ENCODE measurements around the gene LBHD2.
A peak's percentile ranks its signal among the peaks of the same experiment; 100 is the strongest.

Gene LBHD2

GRCh38 chr14:103078860-103079587 is 5.0 kb upstream of the LBHD2 start:
- H3K79me1 ChIP-seq (ENCODE audit: low read length), result no peaks in the 10 kb centered on the region
- H4K91ac ChIP-seq (ENCODE audit: low read depth, low read length), result no peak overlapping the region
- H3K18ac ChIP-seq (ENCODE audit: low read length), result no peak overlapping the region
- H3K4me1 ChIP-seq (ENCODE audit: control insufficient read depth in 1 of 2, insufficient read depth in 2 of 2, low read length in 2 of 2), result peaks cover 4 to 5% of the 10 kb centered on the region in 2 experiments
- no peak overlapping the region for H3K14ac ChIP-seq (ENCODE audit: low read length)
- no peak overlapping the region for H3K9ac ChIP-seq (ENCODE audit: low read length)
- no peak overlapping the region for H4K8ac ChIP-seq (ENCODE audit: low read depth, low read length)
- H3K4me2 ChIP-seq (ENCODE audit: low read length), result no peak overlapping the region
- H3K9me3 ChIP-seq (ENCODE audit: insufficient read depth, low read depth, low read length), result peaks cover 4% of the 10 kb centered on the region
- H3K4me3 ChIP-seq (ENCODE audit: low read depth, low read length), result no peak overlapping the region
- H2AFZ ChIP-seq (ENCODE audit: insufficient read depth, low read length, poor library complexity), result no peak overlapping the region
- H2BK12ac ChIP-seq (ENCODE audit: low read length), result no peak overlapping the region
- peaks cover 3% of the 10 kb centered on the region for H3K27me3 ChIP-seq (ENCODE audit: insufficient read depth, low read length)
- H3K36me3 ChIP-seq (ENCODE audit: control insufficient read depth in 1 of 2, insufficient read depth in 2 of 2, low read length in 2 of 2), result no peaks in the 10 kb centered on the region
- no peak overlapping the region for H2BK120ac ChIP-seq (ENCODE audit: insufficient read depth, low read length, poor library complexity)
- H3K23ac ChIP-seq (ENCODE audit: low read length), result no peak overlapping the region
- H4K12ac ChIP-seq (ENCODE audit: low read depth, low read length), result no peak overlapping the region
- H3K4ac ChIP-seq (ENCODE audit: low read depth, low read length), result no peak overlapping the region
- DNase-seq, result no peak
- no peaks in the 10 kb centered on the region for H3K79me2 ChIP-seq (ENCODE audit: control insufficient read depth, insufficient read depth, low read length, poor library complexity)
- no peak overlapping the region for H2BK5ac ChIP-seq (ENCODE audit: low read depth, low read length, poor library complexity)
- WGBS (ENCODE audit: extremely low coverage, insufficient coverage, insufficient read length), result no CpG with 5 or more reads among the region's 11 CpGs
- no peak overlapping the region for H3K27ac ChIP-seq (ENCODE audit: low read depth, low read length)
- H2AK5ac ChIP-seq (ENCODE audit: low read length), result no peak overlapping the region

DNA sequence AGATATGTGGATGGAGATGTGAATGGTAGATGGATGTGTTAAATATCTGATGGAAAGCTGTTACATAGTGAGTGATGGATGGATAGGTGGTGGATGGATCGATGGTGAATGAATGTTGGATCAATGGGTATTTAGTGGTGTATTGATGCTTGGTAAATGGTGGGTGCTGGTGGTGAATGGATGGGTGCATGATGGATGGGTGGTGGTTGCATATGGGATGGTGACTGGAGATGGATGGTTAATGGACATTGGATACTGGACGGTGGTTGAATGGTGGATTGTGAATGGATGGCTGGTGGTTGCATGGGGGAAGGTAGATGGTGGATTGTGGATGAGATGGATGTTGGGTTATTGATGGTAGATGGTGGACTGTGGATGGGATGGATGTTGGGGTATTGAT is 2.1 kb upstream of the LBHD2 start:
- H3K4me1 ChIP-seq (ENCODE audit: control insufficient read depth in 1 of 2, insufficient read depth in 2 of 2, low read length in 2 of 2), result no peaks in the 10 kb centered on the region
- no peak overlapping the region for H2BK5ac ChIP-seq (ENCODE audit: low read depth, low read length, poor library complexity)
- WGBS (ENCODE audit: extremely low coverage, insufficient coverage, insufficient read length), result 100% methylated on average over 1 of the region's 2 CpGs
- peaks cover 8% of the 10 kb centered on the region for H3K9me3 ChIP-seq (ENCODE audit: insufficient read depth, low read depth, low read length)
- peaks cover 12% of the 10 kb centered on the region for H3K27me3 ChIP-seq (ENCODE audit: insufficient read depth, low read length)
- H4K8ac ChIP-seq (ENCODE audit: low read depth, low read length), result no peak overlapping the region
- H3K4me2 ChIP-seq (ENCODE audit: low read length), result no peak overlapping the region
- no peaks in the 10 kb centered on the region for H3K36me3 ChIP-seq (ENCODE audit: control insufficient read depth in 1 of 2, insufficient read depth in 2 of 2, low read length in 2 of 2)
- H2BK120ac ChIP-seq (ENCODE audit: insufficient read depth, low read length, poor library complexity), result no peak overlapping the region
- H4K91ac ChIP-seq (ENCODE audit: low read depth, low read length), result no peak overlapping the region
- DNase-seq, result no peak
- H4K12ac ChIP-seq (ENCODE audit: low read depth, low read length), result no peak overlapping the region
- H3K79me2 ChIP-seq (ENCODE audit: control insufficient read depth, insufficient read depth, low read length, poor library complexity), result no peaks in the 10 kb centered on the region
- H3K79me1 ChIP-seq (ENCODE audit: low read length), result no peaks in the 10 kb centered on the region
- no peak overlapping the region for H2BK12ac ChIP-seq (ENCODE audit: low read length)
- H3K27ac ChIP-seq (ENCODE audit: low read depth, low read length), result no peak overlapping the region
- no peak overlapping the region for H2AFZ ChIP-seq (ENCODE audit: insufficient read depth, low read length, poor library complexity)
- no peak overlapping the region for H3K9ac ChIP-seq (ENCODE audit: low read length)
- H2AK5ac ChIP-seq (ENCODE audit: low read length), result no peak overlapping the region
- no peak overlapping the region for H3K18ac ChIP-seq (ENCODE audit: low read length)
- H3K23ac ChIP-seq (ENCODE audit: low read length), result no peak overlapping the region
- no peak overlapping the region for H3K4ac ChIP-seq (ENCODE audit: low read depth, low read length)
- H3K14ac ChIP-seq (ENCODE audit: low read length), result no peak overlapping the region
- H3K4me3 ChIP-seq (ENCODE audit: low read depth, low read length), result no peak overlapping the region

- H3K27me3 ChIP-seq (ENCODE audit: insufficient read depth, low read length), result peaks cover 12% of the 10 kb centered on the region
- H3K4me3 ChIP-seq (ENCODE audit: low read depth, low read length), result no peak overlapping the region
- no peak overlapping the region for H3K9ac ChIP-seq (ENCODE audit: low read length)
- no peaks in the 10 kb centered on the region for H3K36me3 ChIP-seq (ENCODE audit: control insufficient read depth in 1 of 2, insufficient read depth in 2 of 2, low read length in 2 of 2)
- H2BK5ac ChIP-seq (ENCODE audit: low read depth, low read length, poor library complexity), result no peak overlapping the region
- H3K4me1 ChIP-seq (ENCODE audit: control insufficient read depth in 1 of 2, insufficient read depth in 2 of 2, low read length in 2 of 2), result no peaks in the 10 kb centered on the region
- H2BK12ac ChIP-seq (ENCODE audit: low read length), result no peak overlapping the region
- H4K12ac ChIP-seq (ENCODE audit: low read depth, low read length), result no peak overlapping the region
- no peak overlapping the region for H2AFZ ChIP-seq (ENCODE audit: insufficient read depth, low read length, poor library complexity)
- no peak overlapping the region for H3K4me2 ChIP-seq (ENCODE audit: low read length)
- H3K4ac ChIP-seq (ENCODE audit: low read depth, low read length), result no peak overlapping the region
- no peak overlapping the region for H3K14ac ChIP-seq (ENCODE audit: low read length)
- no peaks in the 10 kb centered on the region for H3K79me2 ChIP-seq (ENCODE audit: control insufficient read depth, insufficient read depth, low read length, poor library complexity)
- no peak overlapping the region for H3K18ac ChIP-seq (ENCODE audit: low read length)
- H4K91ac ChIP-seq (ENCODE audit: low read depth, low read length), result no peak overlapping the region
- peaks cover 8% of the 10 kb centered on the region for H3K9me3 ChIP-seq (ENCODE audit: insufficient read depth, low read depth, low read length)
- no peak overlapping the region for H3K23ac ChIP-seq (ENCODE audit: low read length)
- H3K27ac ChIP-seq (ENCODE audit: low read depth, low read length), result no peak overlapping the region
- H2BK120ac ChIP-seq (ENCODE audit: insufficient read depth, low read length, poor library complexity), result no peak overlapping the region
- H2AK5ac ChIP-seq (ENCODE audit: low read length), result no peak overlapping the region
- no peaks in the 10 kb centered on the region for H3K79me1 ChIP-seq (ENCODE audit: low read length)
- no peak overlapping the region for H4K8ac ChIP-seq (ENCODE audit: low read depth, low read length)
- WGBS (ENCODE audit: extremely low coverage, insufficient coverage, insufficient read length), result no CpG with 5 or more reads among the region's 24 CpGs
- DNase-seq, result peak in 1 of 2 donors; percentile 43
Observed at GRCh38 chr14:103085106-103086091, 1.4 kb downstream of the LBHD2 start.

- H3K27ac ChIP-seq (ENCODE audit: low read depth, low read length), result no peak overlapping the region
- H3K27me3 ChIP-seq (ENCODE audit: insufficient read depth, low read length), result peaks cover 19% of the 10 kb centered on the region
- no peak for DNase-seq
- no peak overlapping the region for H2BK5ac ChIP-seq (ENCODE audit: low read depth, low read length, poor library complexity)
- peaks cover 4 to 8% of the 10 kb centered on the region in 2 experiments for H3K4me1 ChIP-seq (ENCODE audit: control insufficient read depth in 1 of 2, insufficient read depth in 2 of 2, low read length in 2 of 2)
- no peak overlapping the region for H4K91ac ChIP-seq (ENCODE audit: low read depth, low read length)
- H3K9ac ChIP-seq (ENCODE audit: low read length), result no peak overlapping the region
- no peaks in the 10 kb centered on the region for H3K79me2 ChIP-seq (ENCODE audit: control insufficient read depth, insufficient read depth, low read length, poor library complexity)
- H4K12ac ChIP-seq (ENCODE audit: low read depth, low read length), result no peak overlapping the region
- no peak overlapping the region for H2AFZ ChIP-seq (ENCODE audit: insufficient read depth, low read length, poor library complexity)
- H2BK120ac ChIP-seq (ENCODE audit: insufficient read depth, low read length, poor library complexity), result no peak overlapping the region
- H3K14ac ChIP-seq (ENCODE audit: low read length), result no peak overlapping the region
- no CpG with 5 or more reads among the region's 8 CpGs for WGBS (ENCODE audit: extremely low coverage, insufficient coverage, insufficient read length)
- no peaks in the 10 kb centered on the region for H3K79me1 ChIP-seq (ENCODE audit: low read length)
- H3K9me3 ChIP-seq (ENCODE audit: insufficient read depth, low read depth, low read length), result peaks cover 8% of the 10 kb centered on the region
- H3K36me3 ChIP-seq (ENCODE audit: control insufficient read depth in 1 of 2, insufficient read depth in 2 of 2, low read length in 2 of 2), result no peaks in the 10 kb centered on the region
- no peak overlapping the region for H2BK12ac ChIP-seq (ENCODE audit: low read length)
- H3K4me2 ChIP-seq (ENCODE audit: low read length), result no peak overlapping the region
- peak overlapping the region; percentile 1 for H3K4me3 ChIP-seq (ENCODE audit: low read depth, low read length)
- no peak overlapping the region for H2AK5ac ChIP-seq (ENCODE audit: low read length)
- no peak overlapping the region for H4K8ac ChIP-seq (ENCODE audit: low read depth, low read length)
- H3K23ac ChIP-seq (ENCODE audit: low read length), result no peak overlapping the region
- no peak overlapping the region for H3K18ac ChIP-seq (ENCODE audit: low read length)
- no peak overlapping the region for H3K4ac ChIP-seq (ENCODE audit: low read depth, low read length)
Observed at GRCh38 chr14:103086771-103087342, 2.8 kb downstream of the LBHD2 start.

Measured in trophoblast cell (in vitro differentiated cells and primary cell).